GM12878 (cell line): ENCODE results near the gene GREB1. TPM values are rescaled to one million over a fixed set of nuclear protein-coding genes. Genes with fewer than 3 reads are reported as not detected.

ENCODE experiments used
- ATAC-seq: fragments of 200-7000 bp; cut with Tn5 transposase; 3 replicates; pipeline ENCODE4 v1.9.1; 2020; ENCODE audit warnings: mild to moderate bottlenecking, moderate library complexity
- BruUV-seq: library from RNA; stranded (reverse); fragments of 400-500 nt; replicated peaks from 2 replicates; lab custom pipeline; 2021; lab: Mats Ljungman, UMichigan
- CTCF ChIA-PET: fragments of 300-600 bp; sonication (Branson Sonifier 250); formaldehyde crosslinking; extraction: SDS; loops from one replicate; lab custom pipeline; 2021; ENCODE audit warnings: inconsistent platforms; lab: Yijun Ruan, JAX
- POLR2A ChIA-PET: fragments of 350-600 bp; formaldehyde crosslinking; extraction: SDS; loops from one replicate; lab custom pipeline; 2021; ENCODE audit warnings: inconsistent platforms; lab: Charles Lee
- RAD21 ChIA-PET: fragments of 300-600 bp; sonication (Branson Sonifier 250); formaldehyde crosslinking; loops from one replicate; lab custom pipeline; 2023; ENCODE audit warnings: antibody characterized with exemption; ENCODE audit not compliant: unreplicated experiment; lab: Charles Lee
- SMC1A ChIA-PET: fragments of 300-600 bp; sonication (Branson Sonifier 250); formaldehyde crosslinking; loops from one replicate; lab custom pipeline; 2023; ENCODE audit not compliant: unreplicated experiment, uncharacterized antibody; lab: Charles Lee
- DNase-seq: peaks from one replicate; pipeline ENCODE4 v3.0.0-alpha.2; 2011; ENCODE audit warnings: low read depth, low spot score
- FAIRE-seq: peaks from 3 replicates; lab custom pipeline; 2011; peaks lifted over from hg19 to GRCh38; lab: Jason Lieb, UNC
- H2AFZ ChIP-seq: 2 replicates; pipeline ENCODE4 v1.6.0; 2011; ENCODE audit warnings: low read depth, low read length, control low read depth; ENCODE audit not compliant: control insufficient read depth
- H3K27ac ChIP-seq: 2 replicates; pipeline ENCODE4 v1.5.1; 2011; ENCODE audit warnings: control low read depth; ENCODE audit not compliant: control insufficient read depth, insufficient read depth
- H3K27me3 ChIP-seq, 2 experiments: replicated peaks in 1 of 2; 2 replicates each; pipeline versions ENCODE4 v1.6.0 to v1.6.1; 2011; ENCODE audit warnings: low read length in 1 of 2; ENCODE audit not compliant: control insufficient read depth in 2 of 2, insufficient read depth in 2 of 2
- H3K36me3 ChIP-seq, 2 experiments: 2 replicates each; pipeline ENCODE4 v1.5.1; 2011; ENCODE audit warnings: low read length in 1 of 2; ENCODE audit not compliant: control insufficient read depth in 2 of 2, insufficient read depth in 2 of 2
- H3K4me1 ChIP-seq: 2 replicates; pipeline ENCODE4 v1.6.1; 2011; ENCODE audit warnings: mild to moderate bottlenecking, low read length, moderate library complexity, mixed read lengths; ENCODE audit not compliant: control insufficient read depth, insufficient read depth
- H3K4me2 ChIP-seq: 2 replicates; pipeline ENCODE4 v1.6.0; 2011; ENCODE audit warnings: control low read depth; ENCODE audit not compliant: control insufficient read depth, insufficient read depth
- H3K4me3 ChIP-seq: fragments of 200-600 bp; sonication (generic); 2 replicates; pipeline ENCODE4 v1.5.1; 2016
- H3K79me2 ChIP-seq: 2 replicates; pipeline ENCODE4 v1.6.0; 2011; ENCODE audit warnings: low read length; ENCODE audit not compliant: control insufficient read depth, insufficient read depth
- H3K9ac ChIP-seq: 2 replicates; pipeline ENCODE4 v1.8.0; 2011; ENCODE audit warnings: low read length, control low read depth, mixed read lengths; ENCODE audit not compliant: control insufficient read depth, insufficient read depth
- H3K9me3 ChIP-seq: replicated peaks from 3 replicates; pipeline ENCODE4 v1.5.1; 2011; ENCODE audit warnings: mild to moderate bottlenecking, low read length; ENCODE audit not compliant: control insufficient read depth, insufficient read depth
- H4K20me1 ChIP-seq: 2 replicates; pipeline ENCODE4 v1.6.0; 2011; ENCODE audit not compliant: control insufficient read depth, insufficient read depth
- CHD2 ChIP-seq: IDR thresholded peaks from 2 replicates; pipeline ENCODE4 v1.6.1; 2011; ENCODE audit warnings: low read depth, low read length, improper control_type of control experiment, borderline replicate concordance
- CREM ChIP-seq: IDR thresholded peaks from 2 replicates; pipeline ENCODE4 v1.6.1; 2014; ENCODE audit warnings: antibody characterized with exemption, low read depth
- CTCF ChIP-seq, 3 experiments: IDR thresholded peaks in 2 of 3; conservative IDR thresholded peaks in 1 of 3; 2 replicates each; pipeline ENCODE4 v1.5.1; 2011; ENCODE audit warnings: low read depth in 3 of 3, low read length in 3 of 3, mild to moderate bottlenecking in 3 of 3, control low read depth in 2 of 3, moderate library complexity in 2 of 3, inconsistent platforms in 1 of 3, mixed read lengths in 1 of 3; ENCODE audit not compliant: control insufficient read depth in 2 of 3, insufficient read depth in 1 of 3; ENCODE audit errors: extremely low read depth in 1 of 3
- ETV6 ChIP-seq, 2 experiments: fragments of 450-650 bp in 1 of 2; IDR thresholded peaks in 1 of 2; conservative IDR thresholded peaks in 1 of 2; 2 replicates each; pipeline ENCODE4 v1.6.1; 2014; ENCODE audit warnings: antibody characterized with exemption in 1 of 2, borderline replicate concordance in 1 of 2, low read depth in 1 of 2, mild to moderate bottlenecking in 1 of 2, moderate library complexity in 1 of 2
- FOS ChIP-seq: IDR thresholded peaks from 3 replicates; pipeline ENCODE4 v1.6.1; 2011; ENCODE audit warnings: borderline replicate concordance; ENCODE audit not compliant: insufficient read length; ENCODE audit errors: extremely low read depth
- FOXK2 ChIP-seq: fragments of 450-650 bp; IDR thresholded peaks from 2 replicates; pipeline ENCODE4 v1.6.1; 2017; ENCODE audit warnings: mild to moderate bottlenecking, moderate library complexity
- JUND ChIP-seq: IDR thresholded peaks from 2 replicates; pipeline ENCODE4 v1.6.1; 2012; ENCODE audit warnings: low read depth, mild to moderate bottlenecking, low read length, improper control_type of control experiment, moderate library complexity
- RCOR1 ChIP-seq: conservative IDR thresholded peaks from 2 replicates; pipeline ENCODE4 v1.6.1; 2012; ENCODE audit warnings: low read depth, low read length, improper control_type of control experiment
- SIN3A ChIP-seq: IDR thresholded peaks from 2 replicates; pipeline ENCODE4 v1.6.1; 2012; ENCODE audit warnings: low read depth, low read length, improper control_type of control experiment
- SKIL ChIP-seq: fragments of 450-650 bp; IDR thresholded peaks from 2 replicates; pipeline ENCODE4 v1.6.1; 2017; ENCODE audit warnings: mild to moderate bottlenecking, low read depth, inconsistent platforms; ENCODE audit not compliant: poor library complexity, severe bottlenecking
- SMAD1 ChIP-seq: fragments of 450-650 bp; IDR thresholded peaks from 2 replicates; pipeline ENCODE4 v1.6.1; 2018; ENCODE audit warnings: mild to moderate bottlenecking, low read depth; ENCODE audit not compliant: partially characterized antibody
- SUPT20H ChIP-seq: IDR thresholded peaks from 2 replicates; pipeline ENCODE4 v1.6.1; 2011; ENCODE audit warnings: low read depth, mild to moderate bottlenecking, low read length, moderate library complexity, borderline replicate concordance; ENCODE audit not compliant: control insufficient read depth
- ZSCAN29 ChIP-seq: fragments of 450-650 bp; IDR thresholded peaks from 2 replicates; pipeline ENCODE4 v1.6.1; 2017; ENCODE audit warnings: mild to moderate bottlenecking, moderate library complexity
- WGBS: methylation state at CpG from one replicate; pipeline ENCODE4 v1.1.6; 2016; ENCODE audit warnings: low lambda C conversion rate; ENCODE audit not compliant: insufficient replicate concordance, insufficient coverage; ENCODE audit errors: missing lambda C conversion rate; 5-methylcytosine and 5-hydroxymethylcytosine counted together
- in situ Hi-C: fragments of 300-500 bp; cut with MboI; formaldehyde crosslinking; loops from 9 replicates; pipeline ENCODE4 v1.14.3; 2018; ENCODE audit warnings: mixed read lengths
- intact Hi-C: fragments of 100-400 bp; cut with micrococcal nuclease; formaldehyde crosslinking; loops from one replicate; pipeline ENCODE4 v1.14.2; 2022; ENCODE audit not compliant: unreplicated experiment
- polyA plus RNA-seq, 11 experiments: library from polyadenylated mRNA; depleted of rRNA in 4 of 11; unstranded in 6 of 11; stranded (reverse) in 5 of 11; fragments of >200 nt; fragmentation: Nextera tagmentation in 4 of 11; fragmentation: Illumina TruSeq in 1 of 11; extraction: Ambion mirVana in 4 of 11; extraction: Trizol in 1 of 11; gene quantifications; 1 replicate in 1 of 11; 2 replicates in 10 of 11; pipeline versions ENCODE4 v1.2.1 to v1.2.3, GENCODE V29; 2011 to 2016; ENCODE audit warnings: inconsistent platforms in 2 of 11, missing spikeins in 2 of 11, low read depth in 1 of 11
- total RNA-seq, 4 experiments: library from RNA; depleted of rRNA in 3 of 4; stranded (reverse); fragments of >200 nt in 3 of 4; fragmentation: Illumina TruSeq in 1 of 4; extraction: Trizol in 1 of 4; gene quantifications; 2 replicates each; pipeline versions ENCODE4 v1.2.1 to v1.2.3, GENCODE V29; 2013 to 2021
- TF ChIP-seq, protein P1 (sequence below): IDR thresholded peaks from 2 replicates; pipeline ENCODE4 v1.6.1; 2011; ENCODE audit warnings: low read depth, low read length, improper control_type of control experiment, borderline replicate concordance

Gene GREB1
- total and polyA plus RNA-seq, 10 of the 15 experiments (the other 5 are each of a cell fraction or from before 2014, with no cell fraction given): 0.09 to 2.1 (median 0.37) TPM; not detected in 1

DNA sequence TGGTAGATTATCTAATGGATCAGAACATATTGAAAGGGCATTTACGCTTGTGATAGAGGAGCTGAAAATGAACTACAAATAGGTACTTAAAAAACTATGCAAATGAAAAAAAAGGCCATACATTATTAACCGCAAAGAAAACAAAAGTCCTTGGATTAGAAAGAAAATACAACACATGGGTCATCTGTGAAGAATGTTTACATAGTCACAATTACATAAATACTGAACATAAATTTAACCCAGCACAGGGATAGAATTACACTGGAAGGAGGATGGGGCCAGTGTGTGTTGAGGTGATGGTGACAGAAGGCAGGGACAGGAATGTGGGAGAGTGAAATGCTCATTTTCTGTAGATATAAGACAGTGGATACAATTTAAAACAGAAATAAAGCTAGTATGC is 129.6 kb downstream of the GREB1 start:
- ChIA-PET CTCF (interaction anchor here (0.9 kb wide), 1 partner anchor 20 kb away, joined by 3 read pairs; no protein-coding TSS in a partner anchor), SMC1A (no interaction called here), POLR2A (no interaction called here), RAD21 (no interaction called here)
- no TSS peak for BruUV-seq
- H4K20me1 ChIP-seq: no peaks in the 10 kb centered on the region
- DNase-seq: no peak
- TF ChIP-seq, protein P1, sequence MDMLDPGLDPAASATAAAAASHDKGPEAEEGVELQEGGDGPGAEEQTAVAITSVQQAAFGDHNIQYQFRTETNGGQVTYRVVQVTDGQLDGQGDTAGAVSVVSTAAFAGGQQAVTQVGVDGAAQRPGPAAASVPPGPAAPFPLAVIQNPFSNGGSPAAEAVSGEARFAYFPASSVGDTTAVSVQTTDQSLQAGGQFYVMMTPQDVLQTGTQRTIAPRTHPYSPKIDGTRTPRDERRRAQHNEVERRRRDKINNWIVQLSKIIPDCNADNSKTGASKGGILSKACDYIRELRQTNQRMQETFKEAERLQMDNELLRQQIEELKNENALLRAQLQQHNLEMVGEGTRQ: no peak
- TF ChIP-seq ZSCAN29: no peak
- no peak for TF ChIP-seq RCOR1
- TF ChIP-seq CREM: no peak
- TF ChIP-seq FOXK2: no peak
- TF ChIP-seq SUPT20H: no peak
- TF ChIP-seq SMAD1: no peak
- TF ChIP-seq SIN3A: no peak
- TF ChIP-seq ETV6 (conservative IDR thresholded peaks at IDR 0.05 in 1 of 2, IDR thresholded peaks at IDR 0.05 in 1 of 2; ENCODE audit: borderline replicate concordance in 1 of 2, low read depth in 1 of 2): no peak
- TF ChIP-seq CHD2: no peak
- TF ChIP-seq FOS: no peak
- no peak for TF ChIP-seq CTCF (IDR thresholded peaks at IDR 0.05 in 2 of 3, conservative IDR thresholded peaks at IDR 0.05 in 1 of 3; ENCODE audit: control insufficient read depth in 2 of 3, extremely low read depth in 1 of 3, insufficient read depth in 1 of 3, low read depth in 3 of 3, low read length in 3 of 3)
- TF ChIP-seq JUND: no peak
- TF ChIP-seq SKIL: no peak
- no peak overlapping the region for H3K27ac ChIP-seq
- no peaks in the 10 kb centered on the region; a peak in 1 of 4 replicates for H3K27me3 ChIP-seq
- H3K4me2 ChIP-seq: no peak overlapping the region
- H3K4me1 ChIP-seq: no peaks in the 10 kb centered on the region
- intact Hi-C loops (no loop called here), in situ Hi-C loops (no loop called here)
- FAIRE-seq: no peak
- H3K9me3 ChIP-seq: no peaks in the 10 kb centered on the region
- no peak overlapping the region for H2AFZ ChIP-seq
- H3K36me3 ChIP-seq: no peaks in the 10 kb centered on the region
- WGBS: 74% methylated on average over 2 of the region's 2 CpGs
- H3K9ac ChIP-seq: no peak overlapping the region
- H3K4me3 ChIP-seq: no peak overlapping the region
- no peaks in the 10 kb centered on the region for H3K79me2 ChIP-seq
- no peak for ATAC-seq
